T-helper 22 cell (primary cell): ENCODE measurements around the gene NPIPB4.
A peak's percentile ranks its signal among the peaks of the same experiment; 100 is the strongest.
"Not testable (repeated sequence)": the region's sequence is repeated elsewhere in the genome, so short reads cannot be mapped to it uniquely, and the experiment has no call there.

Source experiments
- DNase-seq: peaks from one replicate; pipeline ENCODE4 v3.0.0-alpha.2; 2020; ENCODE audit warnings: low read depth

NPIPB4 gene

DNA sequence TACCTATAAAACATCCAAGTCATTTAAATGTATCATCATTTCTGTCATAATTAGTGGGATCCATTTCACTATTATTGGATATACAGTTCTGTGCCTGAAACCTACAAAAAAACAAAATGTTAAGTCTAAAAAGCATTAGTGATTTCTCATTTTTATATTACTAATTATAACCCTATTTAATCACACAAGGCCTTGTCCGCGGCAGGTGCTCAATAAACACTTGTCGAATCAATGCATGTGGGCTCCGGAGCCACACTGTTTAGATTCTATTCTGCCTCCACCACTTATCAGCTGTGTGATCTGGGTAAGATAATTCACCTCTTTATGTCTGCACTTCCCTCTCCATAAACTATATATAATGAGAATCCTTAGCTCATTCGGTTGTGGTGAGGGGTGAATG lies at the start of gene NPIPB4:
Gene NPIPB4, minus strand, starts transcription at position 101 of the 400 bp plus-strand sequence. CDS start 378 bp downstream, outside the sequence.
- not testable (repeated sequence) for DNase-seq

DNA sequence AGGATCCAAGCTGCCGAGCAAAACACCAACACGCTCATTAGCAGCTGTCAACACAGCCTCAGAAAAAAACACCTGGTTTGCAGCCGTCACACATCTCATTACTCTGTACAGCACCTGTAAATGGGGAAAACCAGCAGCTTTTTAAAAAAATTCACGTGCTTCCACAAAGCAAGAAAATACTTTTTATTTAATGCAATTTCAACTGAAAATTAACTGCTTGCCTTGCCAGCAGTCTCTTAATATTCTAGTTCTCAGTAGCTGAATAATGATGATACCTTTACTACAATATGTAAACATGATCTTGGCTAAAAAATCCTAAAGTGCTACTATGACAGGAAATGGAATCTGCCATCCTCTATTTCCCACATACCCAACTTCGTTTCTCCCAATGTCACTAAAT lies 41.4 kb upstream of the NPIPB4 start:
- DNase-seq, result not testable (repeated sequence)

DNA sequence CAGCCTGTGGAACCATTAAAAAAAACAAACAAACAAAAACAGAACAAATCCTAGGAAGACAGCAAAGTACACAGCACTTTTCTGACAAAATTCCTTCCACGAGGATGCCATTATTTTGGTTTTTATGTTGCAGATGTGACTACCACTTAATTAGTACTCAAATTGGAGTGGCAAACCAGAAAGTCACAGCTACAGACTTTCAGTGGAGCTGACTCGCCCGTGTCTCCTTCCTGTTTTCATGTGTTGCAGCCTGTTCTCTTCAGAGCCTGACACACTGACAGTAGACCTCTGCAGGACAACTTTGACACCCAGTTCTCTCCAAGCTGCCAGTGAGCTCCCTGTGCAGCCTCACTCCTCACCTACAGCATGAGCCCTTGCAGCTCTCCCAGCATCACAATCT lies 24.4 kb upstream of the NPIPB4 start:
- DNase-seq, result peak; percentile 0

GRCh38 chr16:21837186-21837585 lies 20.4 kb downstream of the NPIPB4 start:
- not testable (repeated sequence) for DNase-seq

- DNase-seq, result peak; percentile 47
Observed at GRCh38 chr16:21836334-21836733, 21.2 kb downstream of the NPIPB4 start.

- peak; percentile 5 for DNase-seq
Observed at GRCh38 chr16:21835747-21836146, 21.8 kb downstream of the NPIPB4 start.

GRCh38 chr16:21834211-21834610 lies 23.3 kb downstream of the NPIPB4 start:
- DNase-seq, result not testable (repeated sequence)

- not testable (repeated sequence) for DNase-seq
Observed at GRCh38 chr16:21829929-21830328, 27.6 kb downstream of the NPIPB4 start.

GRCh38 chr16:21826067-21826706 lies 31.4 kb downstream of the NPIPB4 start:
- DNase-seq, result not testable (repeated sequence)

DNA sequence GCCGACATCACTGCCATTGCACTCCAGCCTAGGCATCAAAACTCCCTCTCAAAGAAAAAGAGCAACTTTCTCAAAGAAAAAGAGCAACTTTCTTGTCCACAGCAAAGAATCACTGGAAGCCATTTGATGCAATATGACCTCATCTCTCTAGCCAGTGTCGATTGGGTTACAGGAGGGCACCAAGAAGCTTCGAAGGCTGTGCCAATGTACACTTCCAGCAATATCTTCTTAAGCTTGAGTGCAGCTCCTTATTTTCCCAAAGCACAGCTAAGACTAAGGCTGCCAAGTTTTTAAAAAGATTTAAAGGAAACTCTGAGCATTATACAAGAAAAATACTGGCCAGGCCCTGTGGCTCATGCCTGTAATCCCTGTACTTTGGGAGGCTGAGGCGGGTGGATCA lies 32.0 kb downstream of the NPIPB4 start:
- not testable (repeated sequence) for DNase-seq

DNA sequence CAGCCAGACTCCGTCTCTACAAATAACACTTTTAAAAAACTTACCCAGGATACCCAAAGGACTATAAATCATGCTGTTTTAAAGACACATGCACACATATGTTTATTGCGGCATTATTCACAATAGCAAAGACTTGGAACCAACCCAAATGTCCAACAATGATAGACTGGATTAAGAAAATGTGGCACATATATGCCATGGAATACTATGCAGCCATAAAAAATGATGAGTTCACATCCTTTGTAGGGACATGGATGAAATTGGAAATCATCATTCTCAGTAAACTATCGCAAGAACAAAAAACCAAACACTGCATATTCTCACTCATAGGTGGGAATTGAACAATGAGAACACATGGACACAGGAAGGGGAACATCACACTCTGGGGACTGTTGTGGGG lies 34.3 kb downstream of the NPIPB4 start:
- DNase-seq, result not testable (repeated sequence)

DNA sequence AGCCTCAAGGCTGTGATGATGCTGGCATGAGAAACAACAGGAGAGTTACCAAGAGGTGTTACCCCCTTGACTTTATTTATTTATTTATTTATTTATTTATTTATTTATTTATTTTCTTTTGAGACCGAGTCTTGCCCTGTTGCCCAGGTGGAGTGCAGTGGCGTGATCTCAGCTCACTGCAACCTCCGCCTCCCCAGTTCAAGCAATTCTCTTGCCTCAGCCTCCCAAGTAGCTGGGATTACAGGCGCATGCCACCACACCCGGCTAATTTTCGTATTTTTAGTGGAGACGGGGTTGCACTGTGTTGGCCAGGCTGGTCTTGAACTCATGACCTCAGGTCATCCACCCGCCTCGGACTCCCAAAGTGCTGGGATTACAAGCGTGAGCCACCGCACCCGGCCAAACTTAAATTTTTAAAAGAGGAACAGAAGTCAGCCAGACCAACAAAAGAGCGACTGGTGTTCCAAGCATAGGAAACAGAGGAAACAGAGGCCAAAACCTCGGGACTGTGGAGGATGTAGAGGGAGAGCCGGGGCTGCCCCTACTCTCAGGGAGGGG lies 36.6 kb downstream of the NPIPB4 start:
- not testable (repeated sequence) for DNase-seq

DNA sequence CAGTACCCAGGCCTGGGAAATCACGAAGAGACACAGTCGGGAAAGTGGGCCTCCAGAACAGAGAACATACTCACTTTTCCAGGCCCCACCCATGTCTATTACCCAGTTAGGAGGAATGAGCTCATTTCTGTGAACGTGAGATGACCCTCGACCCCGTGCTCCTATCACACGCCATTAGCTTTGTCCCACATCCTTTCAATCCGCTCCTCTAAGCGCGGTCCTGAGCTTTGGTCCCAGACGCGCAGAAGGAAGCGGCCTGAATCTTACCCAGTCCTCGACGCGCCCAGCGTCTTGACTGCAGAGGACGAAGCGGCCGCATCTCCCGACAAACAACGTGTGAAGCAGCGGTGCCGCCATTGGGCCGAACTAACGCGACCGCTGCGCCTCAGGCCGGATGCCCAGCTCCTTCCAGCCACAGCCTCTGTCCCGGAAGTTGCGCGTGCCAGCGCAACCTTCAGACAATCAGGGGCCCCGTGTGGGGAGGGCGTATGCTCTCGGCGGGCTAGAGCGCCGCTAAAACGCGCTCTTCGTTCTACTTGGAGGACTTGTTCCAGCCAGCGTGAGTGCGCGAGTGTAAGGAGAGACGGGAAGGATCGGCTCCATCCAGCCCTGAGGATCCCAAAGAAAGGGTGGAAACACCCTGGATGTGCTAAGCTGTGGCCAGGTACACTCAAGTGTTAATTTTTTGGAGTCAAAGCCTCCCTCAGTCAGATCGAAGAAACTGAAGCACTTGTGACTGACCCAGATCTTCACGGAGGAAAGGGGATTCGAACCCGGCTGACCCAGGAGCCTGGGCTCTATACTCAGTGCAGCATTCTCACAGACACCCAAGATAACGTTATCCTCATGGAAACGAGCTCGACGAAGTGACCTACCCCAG lies 37.3 kb downstream of the NPIPB4 start:
- DNase-seq, result peak; percentile 33

GRCh38 chr16:21819617-21820016 lies 37.9 kb downstream of the NPIPB4 start:
- not testable (repeated sequence) for DNase-seq

- DNase-seq, result not testable (repeated sequence)
Observed at GRCh38 chr16:21817012-21817411, 40.5 kb downstream of the NPIPB4 start.

DNA sequence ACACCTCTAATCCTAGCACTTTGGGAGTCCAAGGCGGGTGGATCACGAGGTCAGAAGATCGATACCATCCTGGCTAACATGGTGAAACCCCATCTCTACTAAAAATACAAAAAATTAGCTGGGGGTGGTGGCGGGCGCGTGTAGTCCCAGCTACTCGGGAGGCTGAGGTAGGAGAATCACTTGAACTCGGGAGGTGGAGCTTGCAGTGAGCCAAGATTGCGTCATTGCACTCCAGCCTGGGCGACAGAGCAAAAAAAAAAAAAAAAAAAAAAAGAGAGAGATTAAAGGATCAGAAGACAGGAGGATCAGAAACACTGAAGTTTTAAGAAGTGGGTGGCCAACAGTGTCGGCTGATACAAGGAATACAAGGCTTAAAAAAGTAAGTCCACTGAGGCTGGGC lies 41.9 kb downstream of the NPIPB4 start:
- DNase-seq, result not testable (repeated sequence)

- not testable (repeated sequence) for DNase-seq
Observed at GRCh38 chr16:21802375-21802663, 55.2 kb downstream of the NPIPB4 start.

DNA sequence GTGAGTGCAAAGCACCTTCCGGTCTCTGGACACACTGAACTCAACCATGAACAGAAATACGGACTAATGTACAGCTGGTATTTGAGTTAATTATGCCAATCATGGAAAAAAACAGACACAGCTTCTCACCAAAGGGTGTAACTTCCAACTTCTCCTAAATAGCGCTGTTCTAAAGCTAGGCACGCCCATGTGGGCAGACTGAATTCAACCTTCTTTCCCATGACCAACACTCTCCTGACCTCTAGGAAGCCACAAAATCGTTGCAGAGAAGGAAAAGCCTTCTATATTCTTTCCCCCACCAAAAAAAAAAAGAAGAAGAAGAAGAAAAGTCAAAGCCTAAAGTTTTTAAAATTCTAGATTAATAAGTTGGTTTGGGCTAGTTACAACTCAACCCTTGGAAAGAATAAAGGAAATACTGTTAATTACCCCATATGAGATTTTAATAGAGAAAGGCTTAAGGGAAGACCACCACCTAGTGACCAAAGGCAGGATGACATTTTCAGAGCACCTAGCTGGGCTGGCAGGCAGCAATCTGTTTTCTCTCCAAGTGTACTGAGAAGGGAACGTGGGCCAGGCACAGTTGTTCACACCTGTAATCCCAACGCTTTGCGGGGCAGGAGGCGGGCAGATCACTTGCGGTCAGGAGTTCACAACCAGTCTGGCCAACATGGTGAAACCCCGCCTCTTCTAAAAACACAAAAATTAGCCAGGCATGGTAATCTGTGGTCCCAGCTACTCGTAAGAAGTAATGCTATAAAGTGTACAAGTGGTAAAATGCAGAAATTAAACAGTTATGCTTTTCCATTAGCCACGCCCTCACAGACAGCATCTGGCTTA lies 55.8 kb downstream of the NPIPB4 start:
- not testable (repeated sequence) for DNase-seq

- DNase-seq, result not testable (repeated sequence)
Observed at GRCh38 chr16:21798601-21799000, 59.0 kb downstream of the NPIPB4 start.

DNA sequence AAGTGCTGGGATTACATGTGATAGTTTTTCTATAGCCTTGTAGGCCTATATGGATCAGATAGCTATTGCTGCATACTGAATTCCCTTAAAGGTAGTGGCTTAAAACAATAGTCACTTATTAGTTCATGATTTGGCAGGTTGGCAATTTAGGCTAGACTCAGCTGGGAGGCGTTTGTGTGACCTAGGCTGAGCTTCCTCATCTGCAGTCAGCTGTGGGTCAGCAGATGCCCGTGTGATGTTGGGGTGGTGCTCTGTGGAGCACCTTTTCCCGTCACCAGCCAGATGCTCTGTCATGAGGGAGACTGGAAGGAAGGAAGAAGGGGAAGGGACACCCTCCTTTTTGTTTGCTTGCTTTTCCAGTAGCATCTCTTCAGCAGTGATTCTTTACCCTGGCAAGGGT lies 64.2 kb downstream of the NPIPB4 start:
- DNase-seq, result not testable (repeated sequence)

DNA sequence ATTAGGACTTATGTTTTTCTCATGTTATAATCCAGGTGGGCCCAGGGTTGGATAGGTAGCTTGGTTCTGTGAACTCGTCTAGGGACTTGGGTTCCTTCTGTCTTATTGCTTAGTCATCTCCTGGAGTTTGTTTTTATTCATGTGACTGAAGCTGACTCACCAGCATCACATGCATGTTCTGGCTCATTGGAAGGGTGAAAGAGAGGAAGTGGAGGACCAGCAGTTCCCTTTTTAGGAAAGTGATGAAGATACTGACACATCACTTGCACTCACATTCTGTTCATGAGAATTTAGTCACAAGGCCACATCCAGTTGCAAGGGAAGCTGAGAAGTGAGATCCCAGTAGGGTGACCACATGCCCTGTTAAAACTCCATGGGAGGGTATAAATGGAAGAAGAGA lies 67.0 kb downstream of the NPIPB4 start:
- not testable (repeated sequence) for DNase-seq
